Body of pancreas (tissue), 4 donors: ENCODE measurements around the gene KDELR1. TPM values are rescaled to one million over a fixed set of nuclear protein-coding genes. Genes with fewer than 3 reads are reported as not detected.

Experiments used
- ATAC-seq: fragments of 150-250 bp; one replicate; pipeline ENCODE4 v1.9.1; 2016
- DNase-seq, 4 donors: peaks; one replicate each; pipeline ENCODE4 v3.0.0-alpha.2; 2019
- H3K27ac ChIP-seq, 4 donors: fragments of 200-600 bp; sonication (generic); 1 replicate in 3 of 4; 2 replicates in 1 of 4; pipeline versions ENCODE4 v1.5.1 to v1.6.1; 2016 to 2019; ENCODE audit warnings: mild to moderate bottlenecking in 1 of 4, mixed read lengths in 1 of 4, moderate library complexity in 1 of 4
- H3K27me3 ChIP-seq, 2 donors: fragments of 200-600 bp; sonication (generic); one replicate each; pipeline ENCODE4 v1.6.0; 2016; ENCODE audit warnings: mild to moderate bottlenecking in 1 of 2
- H3K36me3 ChIP-seq, 2 donors: fragments of 200-600 bp; sonication (generic); replicated peaks in 1 of 2; 2 replicates each; pipeline ENCODE4 v1.5.1; 2016; ENCODE audit warnings: low read depth in 2 of 2; ENCODE audit not compliant: insufficient read depth in 1 of 2
- H3K4me1 ChIP-seq: fragments of 200-600 bp; sonication (generic); one replicate; pipeline ENCODE4 v1.6.0; 2016
- H3K4me3 ChIP-seq, 2 donors: fragments of 200-600 bp; sonication (generic); 1 replicate in 1 of 2; 2 replicates in 1 of 2; pipeline ENCODE4 v1.5.1; 2016 to 2019
- H3K9me3 ChIP-seq, 3 donors: fragments of 200-600 bp; sonication (generic); 1 replicate in 2 of 3; 2 replicates in 1 of 3; pipeline ENCODE4 v1.5.1; 2016
- POLR2A ChIP-seq, 3 donors: fragments of 450-650 bp; IDR thresholded peaks; one replicate each; pipeline ENCODE4 v1.6.1; 2016; ENCODE audit warnings: antibody characterized with exemption in 3 of 3, mild to moderate bottlenecking in 2 of 3
- WGBS, 2 donors: methylation state at CpG; one replicate each; pipeline ENCODE4 v1.1.5; 2017; 5-methylcytosine and 5-hydroxymethylcytosine counted together
- intact Hi-C: fragments of 100-400 bp; cut with DNase I; formaldehyde crosslinking; loops from one replicate; pipeline ENCODE4 v1.15.1; 2023
- total RNA-seq, 2 donors: library from RNA; depleted of rRNA; stranded (reverse); fragments of >200 nt; gene quantifications; one replicate each; pipeline ENCODE4 v1.1.0, GENCODE V29; 2016
- TF ChIP-seq, protein P1 (sequence below), 7 experiments: fragments of 450-650 bp in 4 of 7; fragments of 200-600 bp in 3 of 7; sonication (generic) in 3 of 7; IDR thresholded peaks; one replicate each; pipeline ENCODE4 v1.5.1; 2016 to 2019; ENCODE audit warnings: antibody characterized with exemption in 7 of 7

Gene KDELR1
- 10 to 100 TPM; 47.5 to 51.4 TPM for total RNA-seq

GRCh38 chr19:48391100-48392005 is at the start of gene KDELR1:
Gene KDELR1 (minus strand): TSS chr19:48391551. CDS start chr19:48391358, 193 bp downstream.
- TF ChIP-seq, protein P1, sequence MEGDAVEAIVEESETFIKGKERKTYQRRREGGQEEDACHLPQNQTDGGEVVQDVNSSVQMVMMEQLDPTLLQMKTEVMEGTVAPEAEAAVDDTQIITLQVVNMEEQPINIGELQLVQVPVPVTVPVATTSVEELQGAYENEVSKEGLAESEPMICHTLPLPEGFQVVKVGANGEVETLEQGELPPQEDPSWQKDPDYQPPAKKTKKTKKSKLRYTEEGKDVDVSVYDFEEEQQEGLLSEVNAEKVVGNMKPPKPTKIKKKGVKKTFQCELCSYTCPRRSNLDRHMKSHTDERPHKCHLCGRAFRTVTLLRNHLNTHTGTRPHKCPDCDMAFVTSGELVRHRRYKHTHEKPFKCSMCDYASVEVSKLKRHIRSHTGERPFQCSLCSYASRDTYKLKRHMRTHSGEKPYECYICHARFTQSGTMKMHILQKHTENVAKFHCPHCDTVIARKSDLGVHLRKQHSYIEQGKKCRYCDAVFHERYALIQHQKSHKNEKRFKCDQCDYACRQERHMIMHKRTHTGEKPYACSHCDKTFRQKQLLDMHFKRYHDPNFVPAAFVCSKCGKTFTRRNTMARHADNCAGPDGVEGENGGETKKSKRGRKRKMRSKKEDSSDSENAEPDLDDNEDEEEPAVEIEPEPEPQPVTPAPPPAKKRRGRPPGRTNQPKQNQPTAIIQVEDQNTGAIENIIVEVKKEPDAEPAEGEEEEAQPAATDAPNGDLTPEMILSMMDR (IDR thresholded peaks at IDR 0.05) = peak; percentile 75 to 89 (median 85)
- peak in 2 of 3 donors; percentile 46 to 68 for TF ChIP-seq POLR2A (IDR thresholded peaks at IDR 0.05)
- Histone ChIP-seq H3K36me3 (peaks cover 2 to 6% of the 10 kb centered on the region in 2 donors), H3K4me1 (peaks cover 30% of the 10 kb centered on the region), H3K27me3 (peaks cover 0 to 30% of the 10 kb centered on the region in 2 donors), H3K4me3 (peak within 1 kb of the TSS; percentile 89 to 90), H3K27ac (peak within 1 kb of the TSS; percentile 70 to 89 (median 87)), H3K9me3 (no peaks in the 10 kb centered on the region)
- intact Hi-C loops = no loop called here
- 0 to 5% methylated on average over 22 to 42 of the region's 42 CpGs for WGBS, 2 donors
- DNase-seq (peak; percentile 72 to 80 (median 78)), ATAC-seq (peak; percentile 90)

- Histone ChIP-seq H3K27ac (no peak overlapping the region), H3K27me3 (no peaks in the 10 kb centered on the region), H3K36me3 (no peaks in the 10 kb centered on the region), H3K9me3 (no peaks in the 10 kb centered on the region), H3K4me1 (no peaks in the 10 kb centered on the region), H3K4me3 (no peak overlapping the region)
- 73 to 80% methylated on average over 5 of the region's 5 CpGs for WGBS, 2 donors
- no peak for DNase-seq
- TF ChIP-seq, protein P1 (IDR thresholded peaks at IDR 0.05) = no peak
- no peak for TF ChIP-seq POLR2A (IDR thresholded peaks at IDR 0.05)
- intact Hi-C loops = no loop called here
- ATAC-seq = no peak
Measured at GRCh38 chr19:48436586-48436985, 45.2 kb upstream of the KDELR1 start.

- TF ChIP-seq, protein P1 (IDR thresholded peaks at IDR 0.05) = no peak
- no peak for TF ChIP-seq POLR2A (IDR thresholded peaks at IDR 0.05)
- no peaks in the 10 kb centered on the region for H3K27me3 ChIP-seq
- WGBS, 2 donors = 67 to 80% methylated on average over 8 of the region's 8 CpGs
- no peaks in the 10 kb centered on the region for H3K36me3 ChIP-seq
- intact Hi-C loops = no loop called here
- DNase-seq = no peak
- H3K4me1 ChIP-seq = no peaks in the 10 kb centered on the region
- no peak overlapping the region for H3K27ac ChIP-seq
- no peak for ATAC-seq
- no peak overlapping the region for H3K4me3 ChIP-seq
- H3K9me3 ChIP-seq = no peaks in the 10 kb centered on the region
Measured at GRCh38 chr19:48433337-48433736, 42.0 kb upstream of the KDELR1 start.

- no peaks in the 10 kb centered on the region for H3K27me3 ChIP-seq
- 74 to 75% methylated on average over 1 of the region's 1 CpG for WGBS, 2 donors
- H3K36me3 ChIP-seq = no peaks in the 10 kb centered on the region
- no peak overlapping the region for H3K27ac ChIP-seq
- TF ChIP-seq POLR2A (IDR thresholded peaks at IDR 0.05) = no peak
- TF ChIP-seq, protein P1 (IDR thresholded peaks at IDR 0.05) = no peak
- H3K4me1 ChIP-seq = no peaks in the 10 kb centered on the region
- ATAC-seq (no peak), DNase-seq (no peak)
- intact Hi-C loops = no loop called here
- H3K9me3 ChIP-seq = no peaks in the 10 kb centered on the region
- no peak overlapping the region for H3K4me3 ChIP-seq
Measured at GRCh38 chr19:48428670-48429069, 37.3 kb upstream of the KDELR1 start.
